Lower leg skin (tissue), 4 donors: Measurements from ENCODE around the gene GRM7. TPM values are rescaled to one million over a fixed set of nuclear protein-coding genes. Genes with fewer than 3 reads are reported as not detected.

Source experiments
- DNase-seq, 2 donors: peaks; one replicate each; pipeline ENCODE4 v3.0.0-alpha.2; 2019; ENCODE audit warnings: low spot score in 2 of 2
- H3K4me3 ChIP-seq: fragments of 200-600 bp; sonication (generic); 2 replicates; pipeline ENCODE4 v1.5.1; 2017; ENCODE audit warnings: mild to moderate bottlenecking, low read depth; ENCODE audit not compliant: poor library complexity, severe bottlenecking
- CTCF ChIP-seq, 3 donors: fragments of 450-650 bp; IDR thresholded peaks; one replicate each; pipeline ENCODE4 v1.5.1; 2016; ENCODE audit warnings: antibody characterized with exemption in 3 of 3, mild to moderate bottlenecking in 3 of 3, moderate library complexity in 2 of 3
- POLR2A ChIP-seq, 2 donors: fragments of 450-650 bp; IDR thresholded peaks; one replicate each; pipeline ENCODE4 v1.6.1; 2016 to 2017; ENCODE audit warnings: antibody characterized with exemption in 2 of 2, mild to moderate bottlenecking in 1 of 2, moderate library complexity in 1 of 2
- WGBS, 2 donors: methylation state at CpG; one replicate each; pipeline ENCODE4 v1.1.5; 2018; 5-methylcytosine and 5-hydroxymethylcytosine counted together
- intact Hi-C: fragments of 100-400 bp; cut with DNase I; formaldehyde crosslinking; loops from one replicate; pipeline ENCODE4 v1.15.0; 2023; ENCODE audit warnings: low total_unique reads
- total RNA-seq, 4 donors: library from RNA; depleted of rRNA; stranded (reverse); fragments of >200 nt; gene quantifications; one replicate each; pipeline ENCODE4 v1.1.0, GENCODE V29; 2016

GRM7 gene
- total RNA-seq, 4 donors from 2014 or later = 0.32 TPM; not detected in 3

GRCh38 chr3:7015683-7016440 lies 154.9 kb downstream of the GRM7 start:
- intact Hi-C loops = no loop called here
- DNase-seq = no peak
- TF ChIP-seq CTCF (IDR thresholded peaks at IDR 0.05) (no peak), POLR2A (IDR thresholded peaks at IDR 0.05) (no peak)
- 67 to 71% methylated on average over 5 of the region's 5 CpGs for WGBS, 2 donors
- no peak overlapping the region for H3K4me3 ChIP-seq

GRCh38 chr3:7025581-7026300 lies 164.8 kb downstream of the GRM7 start:
- no peak overlapping the region for H3K4me3 ChIP-seq
- TF ChIP-seq CTCF (IDR thresholded peaks at IDR 0.05) (no peak), POLR2A (IDR thresholded peaks at IDR 0.05) (no peak)
- no peak for DNase-seq
- WGBS, 2 donors = 48 to 55% methylated on average over 3 of the region's 3 CpGs
- intact Hi-C loops = loop anchor here (5.0 kb wide), 1 partner anchor 1232 kb away; no protein-coding TSS in a partner anchor

GRCh38 chr3:7029562-7029961 lies 168.6 kb downstream of the GRM7 start:
- TF ChIP-seq POLR2A (IDR thresholded peaks at IDR 0.05) (no peak), CTCF (IDR thresholded peaks at IDR 0.05) (no peak)
- intact Hi-C loops = loop anchor here (5.0 kb wide), 1 partner anchor 1228 kb away; no protein-coding TSS in a partner anchor
- 72 to 76% methylated on average over 3 of the region's 3 CpGs for WGBS, 2 donors
- no peak for DNase-seq
- H3K4me3 ChIP-seq = no peak overlapping the region

GRCh38 chr3:7038394-7038793 lies 177.5 kb downstream of the GRM7 start:
- intact Hi-C loops = no loop called here
- no peak for DNase-seq
- no peak for TF ChIP-seq CTCF (IDR thresholded peaks at IDR 0.05)
- TF ChIP-seq POLR2A (IDR thresholded peaks at IDR 0.05) = no peak
- 78 to 88% methylated on average over 4 of the region's 4 CpGs for WGBS, 2 donors
- H3K4me3 ChIP-seq = no peak overlapping the region

GRCh38 chr3:7062714-7063113 lies 201.8 kb downstream of the GRM7 start:
- no peak for DNase-seq
- H3K4me3 ChIP-seq = no peak overlapping the region
- intact Hi-C loops = no loop called here
- 54 to 72% methylated on average over 1 of the region's 1 CpG for WGBS, 2 donors
- TF ChIP-seq POLR2A (IDR thresholded peaks at IDR 0.05) (no peak), CTCF (IDR thresholded peaks at IDR 0.05) (no peak)
